ENCODE data around the gene YARS1.

Gene YARS1

GRCh38 chr1:32813941-32814739 lies 3.0 kb downstream of the YARS1 start:
- Histone ChIP-seq H3K79me2 (ENCODE audit: control insufficient read depth, low read length) (peaks cover 96% of the 10 kb centered on the region), H3K4me3 (ENCODE audit: low read length) (peak overlapping the region; percentile 94), H3K9me2 (replicated peaks; ENCODE audit: control insufficient read depth, low read length) (no peaks in the 10 kb centered on the region), H3K4me2 (ENCODE audit: low read length) (peak overlapping the region; percentile 64; the same call in 1 of the 2 replicates), H3K9me3 (ENCODE audit: control insufficient read depth, insufficient read depth, low read length) (no peaks in the 10 kb centered on the region), H4K20me1 (ENCODE audit: control insufficient read depth, insufficient read depth, low read depth, low read length) (peaks cover 11% of the 10 kb centered on the region; the same call in 1 of the 2 replicates), H3F3A (ENCODE audit: control insufficient read depth, insufficient read depth) (peaks cover 11% of the 10 kb centered on the region), H3K36me3 (ENCODE audit: control insufficient read depth, low read length) (peaks cover 90% of the 10 kb centered on the region), H3K27ac (ENCODE audit: low read depth, low read length) (no peak overlapping the region), H3K4me1 (ENCODE audit: control insufficient read depth, low read length) (peaks cover 28% of the 10 kb centered on the region), H3K27me3 (ENCODE audit: control insufficient read depth, low read length) (no peaks in the 10 kb centered on the region)
- TF ChIP-seq CTCF (IDR thresholded peaks at IDR 0.05; ENCODE audit: low read depth, low read length, poor library complexity, severe bottlenecking) (no peak), EZH2phosphoT487 (IDR thresholded peaks at IDR 0.05; ENCODE audit: borderline replicate concordance, low read length) (no peak)

GRCh38 chr1:32811917-32812316 lies 5.2 kb downstream of the YARS1 start:
- TF ChIP-seq CTCF (IDR thresholded peaks at IDR 0.05; ENCODE audit: low read depth, low read length, poor library complexity, severe bottlenecking), result no peak
- no peak for TF ChIP-seq EZH2phosphoT487 (IDR thresholded peaks at IDR 0.05; ENCODE audit: borderline replicate concordance, low read length)
- H3K79me2 ChIP-seq (ENCODE audit: control insufficient read depth, low read length), result peaks cover 98% of the 10 kb centered on the region
- no peaks in the 10 kb centered on the region for H3K9me3 ChIP-seq (ENCODE audit: control insufficient read depth, insufficient read depth, low read length)
- H4K20me1 ChIP-seq (ENCODE audit: control insufficient read depth, insufficient read depth, low read depth, low read length), result peaks cover 11% of the 10 kb centered on the region; the same call in 1 of the 2 replicates
- H3K4me1 ChIP-seq (ENCODE audit: control insufficient read depth, low read length), result peaks cover 19% of the 10 kb centered on the region
- no peaks in the 10 kb centered on the region for H3K27me3 ChIP-seq (ENCODE audit: control insufficient read depth, low read length)
- no peak overlapping the region for H3K4me3 ChIP-seq (ENCODE audit: low read length)
- H3K4me2 ChIP-seq (ENCODE audit: low read length), result no peak overlapping the region
- 0 out of 2 replicates have a peak, but pooled peaks cover 4% of the 10 kb centered on the region for H3F3A ChIP-seq (ENCODE audit: control insufficient read depth, insufficient read depth)
- H3K36me3 ChIP-seq (ENCODE audit: control insufficient read depth, low read length), result peaks cover 97% of the 10 kb centered on the region
- no peaks in the 10 kb centered on the region for H3K9me2 ChIP-seq (replicated peaks; ENCODE audit: control insufficient read depth, low read length)
- no peak overlapping the region for H3K27ac ChIP-seq (ENCODE audit: low read depth, low read length)

- H3K9me2 ChIP-seq (replicated peaks; ENCODE audit: control insufficient read depth, low read length), result no peaks in the 10 kb centered on the region
- H3K27me3 ChIP-seq (ENCODE audit: control insufficient read depth, low read length), result no peaks in the 10 kb centered on the region
- H3K79me2 ChIP-seq (ENCODE audit: control insufficient read depth, low read length), result peaks cover 96% of the 10 kb centered on the region
- no peak overlapping the region for H3K4me3 ChIP-seq (ENCODE audit: low read length)
- H3K4me1 ChIP-seq (ENCODE audit: control insufficient read depth, low read length), result peaks cover 19% of the 10 kb centered on the region
- H4K20me1 ChIP-seq (ENCODE audit: control insufficient read depth, insufficient read depth, low read depth, low read length), result peaks cover 11% of the 10 kb centered on the region; the same call in 1 of the 2 replicates
- TF ChIP-seq EZH2phosphoT487 (IDR thresholded peaks at IDR 0.05; ENCODE audit: borderline replicate concordance, low read length) (no peak), CTCF (IDR thresholded peaks at IDR 0.05; ENCODE audit: low read depth, low read length, poor library complexity, severe bottlenecking) (no peak)
- H3K4me2 ChIP-seq (ENCODE audit: low read length), result no peak overlapping the region
- H3F3A ChIP-seq (ENCODE audit: control insufficient read depth, insufficient read depth), result 0 out of 2 replicates have a peak, but pooled peaks cover 4% of the 10 kb centered on the region
- H3K27ac ChIP-seq (ENCODE audit: low read depth, low read length), result no peak overlapping the region
- no peaks in the 10 kb centered on the region for H3K9me3 ChIP-seq (ENCODE audit: control insufficient read depth, insufficient read depth, low read length)
- H3K36me3 ChIP-seq (ENCODE audit: control insufficient read depth, low read length), result peaks cover 97% of the 10 kb centered on the region
Observed at GRCh38 chr1:32811265-32811664, 5.9 kb downstream of the YARS1 start.
